SK-N-SH treated with all-trans-retinoic acid at 6 μM for 48 hours (cell line): ENCODE measurements around the gene SYTL3.

ENCODE experiments used
- ARNTL ChIP-seq: fragments of 450-650 bp; formaldehyde crosslinking; IDR thresholded peaks from 2 replicates; pipeline ENCODE4 v1.5.0; 2020; ENCODE audit warnings: low read depth, mild to moderate bottlenecking, moderate library complexity, borderline replicate concordance
- CREB5 ChIP-seq: fragments of 250-450 bp; sonication (Bioruptor Pico); IDR thresholded peaks from 2 replicates; pipeline ENCODE4 v1.5.1; 2020; ENCODE audit warnings: low read depth, mild to moderate bottlenecking, moderate library complexity
- CSDC2 ChIP-seq: fragments of 250-450 bp; sonication (Bioruptor Pico); IDR thresholded peaks from 2 replicates; pipeline ENCODE4 v1.5.0; 2020; ENCODE audit warnings: mild to moderate bottlenecking, moderate library complexity
- PATZ1 ChIP-seq: fragments of 250-450 bp; sonication (Bioruptor Pico); IDR thresholded peaks from 2 replicates; pipeline ENCODE4 v1.8.0; 2020; ENCODE audit warnings: mild to moderate bottlenecking, moderate library complexity, borderline replicate concordance
- PPARA ChIP-seq: fragments of 250-450 bp; sonication (Bioruptor Pico); IDR thresholded peaks from 2 replicates; pipeline ENCODE4 v1.5.0; 2020; ENCODE audit warnings: mild to moderate bottlenecking, borderline replicate concordance
- SNAI2 ChIP-seq: fragments of 250-450 bp; sonication (Bioruptor Pico); IDR thresholded peaks from 2 replicates; pipeline ENCODE4 v1.5.0; 2020; ENCODE audit warnings: mild to moderate bottlenecking, moderate library complexity
- ZC3H10 ChIP-seq: fragments of 250-450 bp; sonication (Bioruptor Pico); IDR thresholded peaks from 2 replicates; pipeline ENCODE4 v1.5.1; 2021; ENCODE audit warnings: mild to moderate bottlenecking, moderate library complexity
- ZNF8 ChIP-seq: fragments of 450-650 bp; formaldehyde crosslinking; IDR thresholded peaks from 2 replicates; pipeline ENCODE4 v1.5.0; 2020; ENCODE audit warnings: mild to moderate bottlenecking, moderate library complexity

GRCh38 chr6:158754738-158755137, 104.9 kb downstream of the SYTL3 start:
- TF ChIP-seq CSDC2 (CRISPR knock-in tag): no peak
- no peak for TF ChIP-seq PPARA (CRISPR knock-in tag)
- TF ChIP-seq ARNTL (CRISPR knock-in tag): no peak
- no peak for TF ChIP-seq ZC3H10 (CRISPR knock-in tag)
- TF ChIP-seq SNAI2 (CRISPR knock-in tag): no peak
- no peak for TF ChIP-seq PATZ1 (CRISPR knock-in tag)
- no peak for TF ChIP-seq ZNF8
- TF ChIP-seq CREB5 (CRISPR knock-in tag): no peak
